Gastrocnemius medialis (tissue), 4 donors: ENCODE results near the gene RNF121.

Experiments used
- CTCF ChIP-seq, 5 experiments: fragments of 450-650 bp in 3 of 5; fragments of 200-600 bp in 2 of 5; sonication (generic) in 2 of 5; IDR thresholded peaks in 4 of 5; conservative IDR thresholded peaks in 1 of 5; 1 replicate in 4 of 5; 2 replicates in 1 of 5; pipeline ENCODE4 v1.5.1; 2016 to 2019; ENCODE audit warnings: antibody characterized with exemption in 5 of 5, mild to moderate bottlenecking in 3 of 5, moderate library complexity in 3 of 5
- POLR2A ChIP-seq, 2 donors: fragments of 450-650 bp; IDR thresholded peaks; one replicate each; pipeline ENCODE4 v1.6.1; 2017; ENCODE audit warnings: antibody characterized with exemption in 2 of 2, mild to moderate bottlenecking in 2 of 2, moderate library complexity in 2 of 2

- TF ChIP-seq CTCF (IDR thresholded peaks at IDR 0.05 in 4 of 5, conservative IDR thresholded peaks at IDR 0.05 in 1 of 5) (no peak), POLR2A (IDR thresholded peaks at IDR 0.05) (peak; percentile 45 to 52)
These were observed 112.7 kb downstream of the RNF121 start for GRCh38 chr11:72041364-72042063.
